Panc1 (cell line): ENCODE data around the gene TRIM27. TPM values are rescaled to one million over a fixed set of nuclear protein-coding genes. Genes with fewer than 3 reads are reported as not detected.
A peak's percentile ranks its signal among the peaks of the same experiment; 100 is the strongest.

Experiments used
- ATAC-seq: fragments of 200-7000 bp; cut with Tn5 transposase; 2 replicates; pipeline ENCODE4 v1.9.1; 2020; ENCODE audit warnings: mild to moderate bottlenecking, moderate library complexity
- BruUV-seq: library from RNA; stranded (reverse); fragments of 400-500 nt; replicated peaks from 2 replicates; lab custom pipeline; 2021; lab: Mats Ljungman, UMichigan
- CTCF ChIA-PET: fragments of 300-600 bp; sonication (Branson Sonifier 250); formaldehyde crosslinking; loops from one replicate; lab custom pipeline; 2022; ENCODE audit warnings: antibody characterized with exemption; lab: Charles Lee
- POLR2A ChIA-PET: fragments of 300-600 bp; sonication (Branson Sonifier 250); formaldehyde crosslinking; loops from one replicate; lab custom pipeline; 2022; ENCODE audit warnings: antibody characterized with exemption; lab: Charles Lee
- DNase-seq: peaks from one replicate; pipeline ENCODE4 v3.0.0-alpha.2; 2010; ENCODE audit warnings: low read depth, low spot score
- H3K27ac ChIP-seq: 2 replicates; pipeline ENCODE4 v1.5.1; 2011; ENCODE audit warnings: mild to moderate bottlenecking, low read length, inconsistent platforms
- H3K27me3 ChIP-seq: fragments of 200-500 bp; sonication (Bioruptor generic); 2 replicates; pipeline ENCODE4 v1.6.0; 2014; ENCODE audit warnings: low read length, inconsistent platforms; ENCODE audit not compliant: control insufficient read depth, insufficient read depth
- H3K36me3 ChIP-seq: fragments of 200-500 bp; sonication (Bioruptor generic); 2 replicates; pipeline ENCODE4 v1.5.1; 2014; ENCODE audit warnings: inconsistent platforms, mild to moderate bottlenecking, low read length, moderate library complexity; ENCODE audit not compliant: control insufficient read depth, insufficient read depth
- H3K4me1 ChIP-seq: 2 replicates; pipeline ENCODE4 v1.5.1; 2011; ENCODE audit warnings: inconsistent platforms, mild to moderate bottlenecking, low read length, moderate library complexity; ENCODE audit not compliant: control insufficient read depth, insufficient read depth
- H3K4me3 ChIP-seq, 2 experiments: 2 replicates each; pipeline ENCODE4 v1.5.1; 2011 to 2012; ENCODE audit warnings: low read depth in 2 of 2, low read length in 2 of 2, mild to moderate bottlenecking in 2 of 2, inconsistent platforms in 1 of 2, moderate library complexity in 1 of 2
- H3K9me3 ChIP-seq: fragments of 200-500 bp; sonication (Bioruptor generic); 2 replicates; pipeline ENCODE4 v1.5.1; 2014; ENCODE audit warnings: low read depth, mild to moderate bottlenecking, inconsistent platforms, low read length, moderate library complexity; ENCODE audit not compliant: control insufficient read depth, insufficient read depth
- CTCF ChIP-seq: fragments of 450-650 bp; IDR thresholded peaks from 2 replicates; pipeline ENCODE4 v1.5.1; 2017; ENCODE audit warnings: mild to moderate bottlenecking
- POLR2AphosphoS5 ChIP-seq: IDR thresholded peaks from 2 replicates; pipeline ENCODE4 v1.6.1; 2012; ENCODE audit warnings: mild to moderate bottlenecking, low read depth, low read length, moderate library complexity
- REST ChIP-seq, 2 experiments: IDR thresholded peaks; 2 replicates each; pipeline ENCODE4 v1.6.1; 2011 to 2012; ENCODE audit warnings: low read depth in 2 of 2, control low read depth in 1 of 2, low read length in 1 of 2, mild to moderate bottlenecking in 1 of 2, moderate library complexity in 1 of 2; ENCODE audit not compliant: insufficient read depth in 1 of 2
- SIN3A ChIP-seq: IDR thresholded peaks from 2 replicates; pipeline ENCODE4 v1.6.1; 2012; ENCODE audit warnings: low read depth, mild to moderate bottlenecking, low read length, moderate library complexity, borderline replicate concordance; ENCODE audit not compliant: insufficient read depth
- TCF7L2 ChIP-seq: IDR thresholded peaks from 2 replicates; pipeline ENCODE4 v1.6.1; 2011; ENCODE audit warnings: mild to moderate bottlenecking, low read depth, low read length, inconsistent platforms
- in situ Hi-C: cut with HindIII; loops from 2 replicates; pipeline ENCODE4 v1.10.0; 2016; ENCODE audit warnings: low sequenced_read_pairs, low pct_unique_long_range_greater_than_20kb
- intact Hi-C: fragments of 100-400 bp; cut with micrococcal nuclease; formaldehyde crosslinking; loops from one replicate; pipeline ENCODE4 v1.10.0; 2022; ENCODE audit not compliant: unreplicated experiment
- total RNA-seq: library from RNA; stranded (reverse); gene quantifications from one replicate; pipeline ENCODE4 v1.2.1, GENCODE V29; 2021; ENCODE audit not compliant: unreplicated experiment

TRIM27 gene
- total RNA-seq, 1 experiment from 2014 or later, result 53.0 TPM

DNA sequence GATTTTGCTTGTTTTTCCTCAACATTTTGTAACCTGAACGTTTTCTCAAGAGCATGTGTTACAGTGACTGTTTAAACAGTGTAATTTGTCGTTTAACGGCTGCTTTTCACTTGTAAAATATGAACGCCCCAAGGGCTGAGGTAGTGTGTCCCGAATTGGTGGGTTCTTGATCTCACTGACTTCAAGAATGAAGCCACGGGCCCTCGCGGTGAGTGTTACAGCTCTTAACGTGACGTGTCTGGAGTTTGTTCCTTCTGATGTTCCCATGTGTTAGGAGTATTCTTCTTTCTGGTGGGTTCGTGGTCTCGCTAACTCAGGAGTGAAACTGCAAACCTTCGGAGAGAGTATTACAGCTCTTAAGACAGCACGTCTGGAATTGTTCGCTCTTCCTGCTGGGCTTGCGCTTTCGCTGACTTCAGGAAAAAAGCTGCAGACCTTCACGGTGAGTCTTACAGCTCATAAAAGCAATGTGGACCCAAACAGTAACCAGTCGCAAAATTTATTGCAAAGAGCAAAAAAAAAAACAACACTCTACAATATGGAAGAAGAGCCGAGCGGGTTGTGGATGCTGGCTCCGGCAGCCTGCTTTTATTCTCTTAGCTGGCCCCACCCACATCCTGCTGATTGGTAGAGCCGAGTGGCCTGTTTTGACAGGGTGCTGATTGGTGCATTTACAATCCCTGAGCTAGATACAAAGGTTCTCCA lies 25.1 kb upstream of the TRIM27 start:
- DNase-seq, result no peak

DNA sequence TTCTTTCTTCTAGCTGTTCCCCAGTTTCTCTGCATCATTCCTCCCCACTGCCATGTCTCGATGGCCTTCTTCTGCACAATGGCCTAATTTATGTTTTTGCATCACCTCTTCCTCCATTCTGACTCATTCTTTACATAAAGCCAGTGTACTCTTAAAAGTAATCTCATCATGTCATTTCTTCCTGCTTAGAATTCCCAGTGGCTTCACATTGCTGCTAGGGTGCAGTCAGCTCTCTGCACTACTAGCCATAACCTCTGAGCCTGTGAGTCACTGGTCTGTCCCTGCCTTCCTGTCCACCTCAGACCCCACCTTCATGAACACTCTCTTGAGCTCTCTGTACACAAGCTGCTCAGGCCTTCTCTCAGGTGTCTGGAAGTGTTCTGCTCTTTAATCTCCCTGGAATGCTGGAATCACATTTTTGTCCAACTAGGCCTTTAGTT lies 24.1 kb upstream of the TRIM27 start:
- ChIA-PET CTCF (interaction anchor here (0.7 kb wide), 1 partner anchor 107 kb away, joined by 5 read pairs; no protein-coding TSS in a partner anchor), POLR2A (no interaction called here)
- Histone ChIP-seq H3K4me1 (peaks cover 19% of the 10 kb centered on the region), H3K27me3 (no peaks in the 10 kb centered on the region), H3K36me3 (no peaks in the 10 kb centered on the region), H3K9me3 (no peaks in the 10 kb centered on the region), H3K27ac (peak overlapping the region; percentile 77), H3K4me3 (peak overlapping the region in 1 of 2 experiments; percentile 18; a peak in 1 of 4 replicates)
- DNase-seq (no peak), ATAC-seq (peak; percentile 57)
- no peak for TF ChIP-seq SIN3A
- no peak for TF ChIP-seq REST (IDR thresholded peaks at IDR 0.05; ENCODE audit: insufficient read depth in 1 of 2, low read depth in 2 of 2, low read length in 1 of 2)
- TF ChIP-seq CTCF, result no peak
- TF ChIP-seq TCF7L2, result no peak
- TF ChIP-seq POLR2AphosphoS5, result no peak
- no TSS peak for BruUV-seq
- intact Hi-C loops, result no loop called here
- in situ Hi-C loops, result no loop called here

More for the DNA sequence above, 25.1 kb upstream of the TRIM27 start:
- Histone ChIP-seq H3K4me3 (no peak overlapping the region), H3K27ac (peak overlapping the region; percentile 77), H3K9me3 (no peaks in the 10 kb centered on the region), H3K27me3 (no peaks in the 10 kb centered on the region), H3K4me1 (peaks cover 16% of the 10 kb centered on the region), H3K36me3 (no peaks in the 10 kb centered on the region)
- TF ChIP-seq POLR2AphosphoS5, result no peak
- TF ChIP-seq REST (IDR thresholded peaks at IDR 0.05; ENCODE audit: insufficient read depth in 1 of 2, low read depth in 2 of 2, low read length in 1 of 2), result no peak
- no peak for TF ChIP-seq CTCF
- no peak for TF ChIP-seq TCF7L2
- no peak for TF ChIP-seq SIN3A
- POLR2A ChIA-PET, result interaction anchor here (0.5 to 0.9 kb wide), 5 partner anchors 25 to 83 kb away, joined by 3 to 14 read pairs (median 7); partner anchors contain the start of gene TRIM27
- in situ Hi-C loops (no loop called here), intact Hi-C loops (no loop called here)
- no TSS peak for BruUV-seq
- CTCF ChIA-PET, result no interaction called here
- no peak for ATAC-seq
